ENCODE measurements around the gene DNTT. TPM values are rescaled to one million over a fixed set of nuclear protein-coding genes. Genes with fewer than 3 reads are reported as not detected.

Gene DNTT
- total and polyA plus RNA-seq, 2 of the 13 experiments (the other 11 are each of a cell fraction or from before 2014, with no cell fraction given), result not detected

GRCh38 chr10:96287392-96288105, 16.7 kb upstream of the DNTT start (continued):
- TF ChIP-seq, protein P1, sequence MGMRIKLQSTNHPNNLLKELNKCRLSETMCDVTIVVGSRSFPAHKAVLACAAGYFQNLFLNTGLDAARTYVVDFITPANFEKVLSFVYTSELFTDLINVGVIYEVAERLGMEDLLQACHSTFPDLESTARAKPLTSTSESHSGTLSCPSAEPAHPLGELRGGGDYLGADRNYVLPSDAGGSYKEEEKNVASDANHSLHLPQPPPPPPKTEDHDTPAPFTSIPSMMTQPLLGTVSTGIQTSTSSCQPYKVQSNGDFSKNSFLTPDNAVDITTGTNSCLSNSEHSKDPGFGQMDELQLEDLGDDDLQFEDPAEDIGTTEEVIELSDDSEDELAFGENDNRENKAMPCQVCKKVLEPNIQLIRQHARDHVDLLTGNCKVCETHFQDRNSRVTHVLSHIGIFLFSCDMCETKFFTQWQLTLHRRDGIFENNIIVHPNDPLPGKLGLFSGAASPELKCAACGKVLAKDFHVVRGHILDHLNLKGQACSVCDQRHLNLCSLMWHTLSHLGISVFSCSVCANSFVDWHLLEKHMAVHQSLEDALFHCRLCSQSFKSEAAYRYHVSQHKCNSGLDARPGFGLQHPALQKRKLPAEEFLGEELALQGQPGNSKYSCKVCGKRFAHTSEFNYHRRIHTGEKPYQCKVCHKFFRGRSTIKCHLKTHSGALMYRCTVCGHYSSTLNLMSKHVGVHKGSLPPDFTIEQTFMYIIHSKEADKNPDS (CRISPR knock-in tag; IDR thresholded peaks at IDR 0.05), result no peak
- TF ChIP-seq, protein P2, sequence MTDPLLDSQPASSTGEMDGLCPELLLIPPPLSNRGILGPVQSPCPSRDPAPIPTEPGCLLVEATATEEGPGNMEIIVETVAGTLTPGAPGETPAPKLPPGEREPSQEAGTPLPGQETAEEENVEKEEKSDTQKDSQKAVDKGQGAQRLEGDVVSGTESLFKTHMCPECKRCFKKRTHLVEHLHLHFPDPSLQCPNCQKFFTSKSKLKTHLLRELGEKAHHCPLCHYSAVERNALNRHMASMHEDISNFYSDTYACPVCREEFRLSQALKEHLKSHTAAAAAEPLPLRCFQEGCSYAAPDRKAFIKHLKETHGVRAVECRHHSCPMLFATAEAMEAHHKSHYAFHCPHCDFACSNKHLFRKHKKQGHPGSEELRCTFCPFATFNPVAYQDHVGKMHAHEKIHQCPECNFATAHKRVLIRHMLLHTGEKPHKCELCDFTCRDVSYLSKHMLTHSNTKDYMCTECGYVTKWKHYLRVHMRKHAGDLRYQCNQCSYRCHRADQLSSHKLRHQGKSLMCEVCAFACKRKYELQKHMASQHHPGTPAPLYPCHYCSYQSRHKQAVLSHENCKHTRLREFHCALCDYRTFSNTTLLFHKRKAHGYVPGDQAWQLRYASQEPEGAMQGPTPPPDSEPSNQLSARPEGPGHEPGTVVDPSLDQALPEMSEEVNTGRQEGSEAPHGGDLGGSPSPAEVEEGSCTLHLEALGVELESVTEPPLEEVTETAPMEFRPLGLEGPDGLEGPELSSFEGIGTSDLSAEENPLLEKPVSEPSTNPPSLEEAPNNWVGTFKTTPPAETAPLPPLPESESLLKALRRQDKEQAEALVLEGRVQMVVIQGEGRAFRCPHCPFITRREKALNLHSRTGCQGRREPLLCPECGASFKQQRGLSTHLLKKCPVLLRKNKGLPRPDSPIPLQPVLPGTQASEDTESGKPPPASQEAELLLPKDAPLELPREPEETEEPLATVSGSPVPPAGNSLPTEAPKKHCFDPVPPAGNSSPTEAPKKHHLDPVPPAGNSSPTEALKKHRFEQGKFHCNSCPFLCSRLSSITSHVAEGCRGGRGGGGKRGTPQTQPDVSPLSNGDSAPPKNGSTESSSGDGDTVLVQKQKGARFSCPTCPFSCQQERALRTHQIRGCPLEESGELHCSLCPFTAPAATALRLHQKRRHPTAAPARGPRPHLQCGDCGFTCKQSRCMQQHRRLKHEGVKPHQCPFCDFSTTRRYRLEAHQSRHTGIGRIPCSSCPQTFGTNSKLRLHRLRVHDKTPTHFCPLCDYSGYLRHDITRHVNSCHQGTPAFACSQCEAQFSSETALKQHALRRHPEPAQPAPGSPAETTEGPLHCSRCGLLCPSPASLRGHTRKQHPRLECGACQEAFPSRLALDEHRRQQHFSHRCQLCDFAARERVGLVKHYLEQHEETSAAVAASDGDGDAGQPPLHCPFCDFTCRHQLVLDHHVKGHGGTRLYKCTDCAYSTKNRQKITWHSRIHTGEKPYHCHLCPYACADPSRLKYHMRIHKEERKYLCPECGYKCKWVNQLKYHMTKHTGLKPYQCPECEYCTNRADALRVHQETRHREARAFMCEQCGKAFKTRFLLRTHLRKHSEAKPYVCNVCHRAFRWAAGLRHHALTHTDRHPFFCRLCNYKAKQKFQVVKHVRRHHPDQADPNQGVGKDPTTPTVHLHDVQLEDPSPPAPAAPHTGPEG (CRISPR knock-in tag; IDR thresholded peaks at IDR 0.05), result no peak
- TF ChIP-seq, protein P3, sequence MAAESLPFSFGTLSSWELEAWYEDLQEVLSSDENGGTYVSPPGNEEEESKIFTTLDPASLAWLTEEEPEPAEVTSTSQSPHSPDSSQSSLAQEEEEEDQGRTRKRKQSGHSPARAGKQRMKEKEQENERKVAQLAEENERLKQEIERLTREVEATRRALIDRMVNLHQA (CRISPR knock-in tag; IDR thresholded peaks at IDR 0.05), result no peak
- TF ChIP-seq IKZF1 (IDR thresholded peaks at IDR 0.05), result no peak
- TF ChIP-seq RFX5 (IDR thresholded peaks at IDR 0.05; ENCODE audit: low read depth, low read length), result no peak
- TF ChIP-seq, protein P4, sequence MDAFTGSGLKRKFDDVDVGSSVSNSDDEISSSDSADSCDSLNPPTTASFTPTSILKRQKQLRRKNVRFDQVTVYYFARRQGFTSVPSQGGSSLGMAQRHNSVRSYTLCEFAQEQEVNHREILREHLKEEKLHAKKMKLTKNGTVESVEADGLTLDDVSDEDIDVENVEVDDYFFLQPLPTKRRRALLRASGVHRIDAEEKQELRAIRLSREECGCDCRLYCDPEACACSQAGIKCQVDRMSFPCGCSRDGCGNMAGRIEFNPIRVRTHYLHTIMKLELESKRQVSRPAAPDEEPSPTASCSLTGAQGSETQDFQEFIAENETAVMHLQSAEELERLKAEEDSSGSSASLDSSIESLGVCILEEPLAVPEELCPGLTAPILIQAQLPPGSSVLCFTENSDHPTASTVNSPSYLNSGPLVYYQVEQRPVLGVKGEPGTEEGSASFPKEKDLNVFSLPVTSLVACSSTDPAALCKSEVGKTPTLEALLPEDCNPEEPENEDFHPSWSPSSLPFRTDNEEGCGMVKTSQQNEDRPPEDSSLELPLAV (CRISPR knock-in tag; conservative IDR thresholded peaks at IDR 0.05; ENCODE audit: low read depth), result no peak
- peak; percentile 23; the same call in 1 of the 2 replicates for TF ChIP-seq PHF21A (CRISPR knock-in tag; IDR thresholded peaks at IDR 0.05)
- no peak for TF ChIP-seq RFXANK (CRISPR knock-in tag; IDR thresholded peaks at IDR 0.05)
- no peak for TF ChIP-seq RORA (CRISPR knock-in tag; IDR thresholded peaks at IDR 0.05)
- TF ChIP-seq SP2 (CRISPR knock-in tag; IDR thresholded peaks at IDR 0.05), result no peak
- TF ChIP-seq ZNF256 (CRISPR knock-in tag; conservative IDR thresholded peaks at IDR 0.05), result no peak
- no peak for TF ChIP-seq ZSCAN29 (CRISPR knock-in tag; conservative IDR thresholded peaks at IDR 0.05)
- no peak for TF ChIP-seq RBM22 (optimal IDR thresholded peaks at IDR 0.05; ENCODE audit: low read length)
- no peak for TF ChIP-seq ZNF160 (CRISPR knock-in tag; IDR thresholded peaks at IDR 0.05)
- TF ChIP-seq, protein P5, sequence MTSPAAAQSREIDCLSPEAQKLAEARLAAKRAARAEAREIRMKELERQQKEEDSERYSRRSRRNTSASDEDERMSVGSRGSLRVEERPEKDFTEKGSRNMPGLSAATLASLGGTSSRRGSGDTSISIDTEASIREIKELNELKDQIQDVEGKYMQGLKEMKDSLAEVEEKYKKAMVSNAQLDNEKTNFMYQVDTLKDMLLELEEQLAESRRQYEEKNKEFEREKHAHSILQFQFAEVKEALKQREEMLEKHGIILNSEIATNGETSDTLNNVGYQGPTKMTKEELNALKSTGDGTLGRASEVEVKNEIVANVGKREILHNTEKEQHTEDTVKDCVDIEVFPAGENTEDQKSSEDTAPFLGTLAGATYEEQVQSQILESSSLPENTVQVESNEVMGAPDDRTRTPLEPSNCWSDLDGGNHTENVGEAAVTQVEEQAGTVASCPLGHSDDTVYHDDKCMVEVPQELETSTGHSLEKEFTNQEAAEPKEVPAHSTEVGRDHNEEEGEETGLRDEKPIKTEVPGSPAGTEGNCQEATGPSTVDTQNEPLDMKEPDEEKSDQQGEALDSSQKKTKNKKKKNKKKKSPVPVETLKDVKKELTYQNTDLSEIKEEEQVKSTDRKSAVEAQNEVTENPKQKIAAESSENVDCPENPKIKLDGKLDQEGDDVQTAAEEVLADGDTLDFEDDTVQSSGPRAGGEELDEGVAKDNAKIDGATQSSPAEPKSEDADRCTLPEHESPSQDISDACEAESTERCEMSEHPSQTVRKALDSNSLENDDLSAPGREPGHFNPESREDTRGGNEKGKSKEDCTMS (CRISPR knock-in tag; conservative IDR thresholded peaks at IDR 0.05), result no peak
- no peak for TF ChIP-seq ZC3H4 (CRISPR knock-in tag; IDR thresholded peaks at IDR 0.05; ENCODE audit: borderline replicate concordance)
- no peak for TF ChIP-seq ZNF33B (CRISPR knock-in tag; IDR thresholded peaks at IDR 0.05)
- TF ChIP-seq THAP11 (CRISPR knock-in tag; IDR thresholded peaks at IDR 0.05), result 0 out of 2 replicates have a peak, but pooled peaks have one; percentile 17
- TF ChIP-seq ZNF777 (CRISPR knock-in tag; IDR thresholded peaks at IDR 0.05), result no peak
